Vagina (tissue), 2 donors: Measurements from ENCODE around the gene SLC8A2. TPM values are rescaled to one million over a fixed set of nuclear protein-coding genes. Genes with fewer than 3 reads are reported as not detected.

Source experiments
- DNase-seq, 2 donors: peaks; one replicate each; pipeline ENCODE4 v3.0.0-alpha.2; 2017; ENCODE audit errors: extremely low spot score in 2 of 2
- H3K27ac ChIP-seq: fragments of 200-600 bp; sonication (generic); one replicate; pipeline ENCODE4 v1.5.1; 2019
- H3K27me3 ChIP-seq: fragments of 200-600 bp; sonication (generic); one replicate; pipeline ENCODE4 v1.5.1; 2019
- H3K36me3 ChIP-seq, 2 donors: fragments of 200-600 bp; sonication (generic); one replicate each; pipeline ENCODE4 v1.5.1; 2017 to 2019
- H3K4me1 ChIP-seq: fragments of 200-600 bp; sonication (generic); one replicate; pipeline ENCODE4 v1.5.1; 2019
- H3K4me3 ChIP-seq, 2 donors: fragments of 200-600 bp; sonication (generic); 1 replicate in 1 of 2; 2 replicates in 1 of 2; pipeline ENCODE4 v1.5.1; 2016 to 2019
- H3K9me3 ChIP-seq: fragments of 200-600 bp; sonication (generic); one replicate; pipeline ENCODE4 v1.5.1; 2019
- CTCF ChIP-seq, 3 experiments: fragments of 450-650 bp in 2 of 3; fragments of 200-600 bp in 1 of 3; sonication (generic) in 1 of 3; IDR thresholded peaks; one replicate each; pipeline ENCODE4 v1.5.1; 2017 to 2019; ENCODE audit warnings: antibody characterized with exemption in 3 of 3, mild to moderate bottlenecking in 2 of 3, moderate library complexity in 2 of 3
- POLR2A ChIP-seq, 2 donors: fragments of 450-650 bp; IDR thresholded peaks; one replicate each; pipeline ENCODE4 v1.6.1; 2017; ENCODE audit warnings: antibody characterized with exemption in 2 of 2, mild to moderate bottlenecking in 2 of 2, moderate library complexity in 2 of 2
- POLR2AphosphoS5 ChIP-seq, 2 donors: sonication (generic); formaldehyde crosslinking; IDR thresholded peaks; one replicate each; pipeline ENCODE4 v1.9.0; 2017; ENCODE audit warnings: antibody characterized with exemption in 2 of 2, mild to moderate bottlenecking in 2 of 2, low read depth in 1 of 2; ENCODE audit not compliant: insufficient read depth in 1 of 2
- intact Hi-C: fragments of 100-400 bp; cut with DNase I; formaldehyde crosslinking; loops from one replicate; pipeline ENCODE4 v1.15.1; 2023
- total RNA-seq: library from RNA; depleted of rRNA; stranded (reverse); fragments of >200 nt; gene quantifications from one replicate; pipeline ENCODE4 v1.2.3, GENCODE V29; 2016

SLC8A2 gene
- total RNA-seq, 1 donor from 2014 or later = 0.49 TPM

GRCh38 chr19:47508721-47509120 lies 37.0 kb upstream of the SLC8A2 start:
- Histone ChIP-seq H3K4me3 (no peak overlapping the region), H3K4me1 (peaks cover 74% of the 10 kb centered on the region), H3K9me3 (no peaks in the 10 kb centered on the region), H3K27ac (peak overlapping the region; percentile 61), H3K36me3 (peaks cover 0 to 4% of the 10 kb centered on the region in 2 donors), H3K27me3 (no peaks in the 10 kb centered on the region)
- TF ChIP-seq POLR2A (IDR thresholded peaks at IDR 0.05) (no peak), POLR2AphosphoS5 (IDR thresholded peaks at IDR 0.05; ENCODE audit: insufficient read depth in 1 of 2, low read depth in 1 of 2) (no peak), CTCF (IDR thresholded peaks at IDR 0.05) (no peak)
- intact Hi-C loops = no loop called here
- no peak for DNase-seq

GRCh38 chr19:47507924-47508553 lies 36.3 kb upstream of the SLC8A2 start:
- H3K4me3 ChIP-seq = no peak overlapping the region
- no peaks in the 10 kb centered on the region for H3K9me3 ChIP-seq
- no peak for DNase-seq
- peaks cover 0 to 11% of the 10 kb centered on the region in 2 donors for H3K36me3 ChIP-seq
- intact Hi-C loops = no loop called here
- H3K27me3 ChIP-seq = no peaks in the 10 kb centered on the region
- TF ChIP-seq POLR2AphosphoS5 (IDR thresholded peaks at IDR 0.05; ENCODE audit: insufficient read depth in 1 of 2, low read depth in 1 of 2) (no peak), POLR2A (IDR thresholded peaks at IDR 0.05) (no peak), CTCF (IDR thresholded peaks at IDR 0.05) (no peak)
- peak overlapping the region; percentile 61 for H3K27ac ChIP-seq
- H3K4me1 ChIP-seq = peaks cover 68% of the 10 kb centered on the region

GRCh38 chr19:47507012-47507411 lies 35.3 kb upstream of the SLC8A2 start:
- no peak overlapping the region for H3K4me3 ChIP-seq
- peaks cover 57% of the 10 kb centered on the region for H3K4me1 ChIP-seq
- H3K36me3 ChIP-seq = peaks cover 0 to 20% of the 10 kb centered on the region in 2 donors
- DNase-seq = no peak
- TF ChIP-seq POLR2AphosphoS5 (IDR thresholded peaks at IDR 0.05; ENCODE audit: insufficient read depth in 1 of 2, low read depth in 1 of 2) (no peak), CTCF (IDR thresholded peaks at IDR 0.05) (no peak), POLR2A (IDR thresholded peaks at IDR 0.05) (no peak)
- peak overlapping the region; percentile 61 for H3K27ac ChIP-seq
- intact Hi-C loops = no loop called here
- no peaks in the 10 kb centered on the region for H3K9me3 ChIP-seq
- H3K27me3 ChIP-seq = no peaks in the 10 kb centered on the region

- DNase-seq = no peak
- H3K4me1 ChIP-seq = peaks cover 52% of the 10 kb centered on the region
- H3K27me3 ChIP-seq = no peaks in the 10 kb centered on the region
- no peak overlapping the region for H3K4me3 ChIP-seq
- no peaks in the 10 kb centered on the region for H3K9me3 ChIP-seq
- H3K36me3 ChIP-seq = peaks cover 0 to 24% of the 10 kb centered on the region in 2 donors
- no peak for TF ChIP-seq CTCF (IDR thresholded peaks at IDR 0.05)
- TF ChIP-seq POLR2AphosphoS5 (IDR thresholded peaks at IDR 0.05; ENCODE audit: insufficient read depth in 1 of 2, low read depth in 1 of 2) = no peak
- intact Hi-C loops = no loop called here
- no peak overlapping the region for H3K27ac ChIP-seq
Measured at GRCh38 chr19:47506459-47506858, 34.8 kb upstream of the SLC8A2 start.

- H3K27ac ChIP-seq = no peak overlapping the region
- TF ChIP-seq POLR2AphosphoS5 (IDR thresholded peaks at IDR 0.05; ENCODE audit: insufficient read depth in 1 of 2, low read depth in 1 of 2) (no peak), CTCF (IDR thresholded peaks at IDR 0.05) (no peak), POLR2A (IDR thresholded peaks at IDR 0.05) (no peak)
- H3K4me1 ChIP-seq = peaks cover 50% of the 10 kb centered on the region
- intact Hi-C loops = no loop called here
- no peak for DNase-seq
- no peaks in the 10 kb centered on the region for H3K27me3 ChIP-seq
- H3K4me3 ChIP-seq = no peak overlapping the region
- no peaks in the 10 kb centered on the region for H3K9me3 ChIP-seq
- peaks cover 0 to 33% of the 10 kb centered on the region in 2 donors for H3K36me3 ChIP-seq
Measured at GRCh38 chr19:47505506-47505905, 33.8 kb upstream of the SLC8A2 start.
